ENCODE results near the gene ZNF207.
A peak's percentile ranks its signal among the peaks of the same experiment; 100 is the strongest.
"Not testable (repeated sequence)": the region's sequence is repeated elsewhere in the genome, so short reads cannot be mapped to it uniquely, and the experiment has no call there.

ZNF207 gene

GRCh38 chr17:32341141-32341856, 8.7 kb upstream of the ZNF207 start:
- peak in 1 of 2 experiments; percentile 49 for DNase-seq

- DNase-seq = peak; percentile 70 to 81
Observed at GRCh38 chr17:32341857-32342602, 7.9 kb upstream of the ZNF207 start, which contains the start of gene C17orf75. C17orf75 (minus strand) TSS chr17:32342173; CDS start chr17:32342139, 34 bp downstream.

GRCh38 chr17:32342603-32343325, 7.2 kb upstream of the ZNF207 start:
- peak in 1 of 2 experiments; percentile 12 for DNase-seq

GRCh38 chr17:32345951-32346600, 3.9 kb upstream of the ZNF207 start:
- no peak for DNase-seq

- no peak for DNase-seq
Observed at GRCh38 chr17:32348483-32348800, 1.5 kb upstream of the ZNF207 start.

- peak in 1 of 2 experiments; percentile 33 for DNase-seq
Observed at GRCh38 chr17:32349503-32349853, 479 bp upstream of the ZNF207 start.

- DNase-seq = peak in 1 of 2 experiments; percentile 65
Observed at GRCh38 chr17:32350666-32351418, 885 bp downstream of the ZNF207 start.

GRCh38 chr17:32352734-32353133, 2.8 kb downstream of the ZNF207 start:
- DNase-seq = not testable (repeated sequence)

GRCh38 chr17:32355649-32356377, 5.9 kb downstream of the ZNF207 start:
- no peak for DNase-seq

GRCh38 chr17:32356378-32356743, 6.4 kb downstream of the ZNF207 start:
- no peak for DNase-seq

GRCh38 chr17:32356750-32357149, 6.8 kb downstream of the ZNF207 start:
- DNase-seq = no peak

- no peak for DNase-seq
Observed at GRCh38 chr17:32357615-32358014, 7.7 kb downstream of the ZNF207 start.

- no peak for DNase-seq
Observed at GRCh38 chr17:32361270-32361669, 11.3 kb downstream of the ZNF207 start.

- no peak for DNase-seq
Observed at GRCh38 chr17:32370426-32370825, 20.5 kb downstream of the ZNF207 start.

- DNase-seq = no peak
Observed at GRCh38 chr17:32382526-32383223, 32.7 kb downstream of the ZNF207 start.

- peak in 1 of 2 experiments; percentile 15 for DNase-seq
Observed at GRCh38 chr17:32383926-32384434, 34.0 kb downstream of the ZNF207 start.

GRCh38 chr17:32385121-32385520, 35.2 kb downstream of the ZNF207 start:
- DNase-seq = peak; percentile 26 to 75

GRCh38 chr17:32385971-32386370, 36.0 kb downstream of the ZNF207 start:
- DNase-seq = no peak

- DNase-seq = no peak
Observed at GRCh38 chr17:32386844-32387243, 36.9 kb downstream of the ZNF207 start.

GRCh38 chr17:32388128-32388527, 38.2 kb downstream of the ZNF207 start:
- DNase-seq = not testable (repeated sequence)

Measured in NCI-H524 (cell line).